ENCODE data around the gene DEFB131A.
"Not testable (repeated sequence)": the region's sequence is repeated elsewhere in the genome, so short reads cannot be mapped to it uniquely, and the experiment has no call there.

DEFB131A gene

DNA sequence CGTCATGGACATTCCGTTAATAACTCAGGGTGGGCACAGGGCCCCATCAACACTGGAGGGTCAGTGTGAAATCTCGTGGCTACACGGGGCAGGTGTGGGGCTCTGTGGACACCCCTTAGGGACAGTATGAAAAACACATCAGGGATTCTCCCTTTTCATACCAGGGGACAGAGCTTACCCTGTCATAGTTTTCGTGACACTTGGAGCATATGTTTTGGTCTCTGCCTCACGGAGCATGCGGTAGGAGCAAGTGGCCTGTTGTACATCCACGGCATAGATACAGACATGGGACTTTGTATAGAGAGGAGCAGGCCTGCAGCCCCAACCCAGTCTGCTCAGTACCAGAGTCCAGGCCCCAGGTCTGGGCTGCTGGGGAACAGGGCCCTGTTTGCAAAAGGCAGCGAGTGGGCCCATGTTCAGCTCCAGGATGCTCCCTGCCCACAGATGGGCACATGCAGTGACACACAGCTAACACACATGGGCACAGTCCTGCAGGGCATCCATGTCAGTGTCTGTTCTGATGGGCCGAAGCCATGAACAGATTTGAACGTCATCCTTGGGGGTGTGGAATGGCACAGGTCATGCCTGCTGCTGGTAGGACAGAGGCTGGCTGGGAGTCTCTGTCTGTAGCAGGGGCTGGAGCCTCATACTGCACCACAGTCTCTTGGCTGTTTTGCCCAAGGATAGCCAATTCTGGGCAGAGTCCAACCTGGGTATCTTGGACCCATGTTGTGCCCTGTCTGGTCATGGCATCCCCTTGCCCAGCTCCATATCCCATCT is 50.2 kb downstream of the DEFB131A start:
- not testable (repeated sequence) for DNase-seq (ENCODE audit: low spot score)

DNA sequence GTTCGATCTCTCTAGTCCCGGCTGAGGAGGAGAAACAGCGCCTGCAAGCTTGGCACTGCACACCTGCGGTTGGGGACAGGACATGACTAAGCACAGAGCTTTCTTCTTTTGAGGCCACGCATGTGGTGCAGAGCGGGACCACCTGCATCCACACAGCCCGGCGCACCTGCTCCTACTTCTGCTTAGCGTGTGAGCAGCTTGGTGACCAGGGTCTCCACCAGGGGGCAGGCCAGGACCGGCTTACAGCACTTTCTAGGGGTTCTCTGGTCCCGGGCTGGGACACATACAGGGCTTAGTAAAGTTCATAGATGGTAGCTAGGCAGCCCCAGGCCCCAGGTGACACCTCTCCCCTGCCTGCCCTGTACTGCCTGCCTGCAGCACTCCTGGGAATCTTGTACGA is 51.2 kb downstream of the DEFB131A start:
- peak; percentile 21 for DNase-seq (ENCODE audit: low spot score)

DNA sequence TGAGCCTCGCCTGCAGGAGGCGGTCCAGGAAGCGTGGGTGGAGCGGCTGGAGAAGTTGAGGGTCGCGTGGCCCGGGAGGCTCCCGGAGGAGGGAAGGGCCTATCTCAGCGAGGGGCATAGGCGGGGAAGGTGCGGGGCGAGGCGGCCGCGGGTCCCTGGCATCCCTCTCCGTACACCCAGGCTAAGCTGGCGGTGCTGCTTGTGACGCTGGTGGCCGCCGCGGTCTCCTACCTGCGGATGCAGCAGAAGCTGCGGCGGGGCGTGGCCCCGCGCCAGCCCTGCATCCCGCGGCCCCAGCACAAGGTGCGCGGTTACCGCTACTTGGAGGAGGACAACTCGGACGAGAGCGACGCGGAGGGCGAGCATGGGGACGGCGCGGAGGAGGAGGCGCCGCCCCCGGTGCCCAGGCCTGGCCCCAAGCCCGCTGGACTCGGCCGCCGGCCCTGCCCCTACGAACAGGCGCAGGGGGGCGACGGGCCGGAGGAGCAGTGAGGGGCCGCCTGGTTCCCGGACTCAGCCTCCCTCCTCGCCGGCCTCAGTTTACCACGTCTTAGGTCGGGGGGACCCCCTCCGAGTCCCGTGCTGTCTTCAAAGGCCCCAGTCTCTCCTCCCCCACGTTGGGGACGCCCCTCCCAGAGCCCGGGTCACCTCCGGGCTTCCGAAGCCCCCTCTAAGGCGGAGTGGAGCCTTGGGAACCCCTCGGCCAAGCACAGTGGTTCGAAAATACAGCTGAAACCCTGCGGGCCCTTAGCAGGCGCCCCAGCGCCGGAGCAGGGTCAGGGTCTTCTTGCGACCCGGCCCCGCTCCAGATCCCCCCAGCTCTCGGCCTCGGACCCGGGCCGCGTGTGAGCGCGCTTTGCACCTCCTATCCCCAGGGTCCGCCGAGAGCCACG is 53.6 kb downstream of the DEFB131A start:
- DNase-seq (ENCODE audit: low spot score) = not testable (repeated sequence)

DNA sequence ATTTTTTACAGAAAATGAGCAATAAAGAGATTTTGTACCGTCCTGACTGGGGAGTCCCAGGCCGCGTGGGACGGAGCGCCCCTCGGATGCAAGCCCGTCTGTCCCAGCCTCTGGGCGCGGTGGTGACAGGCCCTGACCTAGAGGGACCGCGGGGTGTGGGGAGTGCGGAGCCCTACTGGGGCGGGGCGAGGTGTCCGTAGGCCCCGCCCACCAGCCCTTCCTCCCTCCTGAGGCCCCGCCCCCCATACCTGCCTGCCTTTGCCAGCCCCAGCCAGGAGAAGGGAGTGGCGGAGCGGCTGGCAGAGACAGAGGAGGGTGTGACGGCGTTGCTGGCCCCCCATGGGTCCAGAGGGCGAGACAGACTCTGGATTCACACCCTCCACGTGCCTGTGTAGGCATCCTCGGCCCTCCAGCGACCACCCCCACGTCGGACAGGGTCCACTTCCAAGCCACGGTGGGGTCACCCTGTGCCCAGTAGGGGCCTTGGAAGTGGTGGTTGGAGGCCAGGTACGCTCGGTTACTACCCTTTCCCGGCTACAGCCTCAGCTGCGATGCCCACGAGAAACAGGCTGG is 54.3 kb downstream of the DEFB131A start:
- DNase-seq (ENCODE audit: low spot score) = not testable (repeated sequence)

DNA sequence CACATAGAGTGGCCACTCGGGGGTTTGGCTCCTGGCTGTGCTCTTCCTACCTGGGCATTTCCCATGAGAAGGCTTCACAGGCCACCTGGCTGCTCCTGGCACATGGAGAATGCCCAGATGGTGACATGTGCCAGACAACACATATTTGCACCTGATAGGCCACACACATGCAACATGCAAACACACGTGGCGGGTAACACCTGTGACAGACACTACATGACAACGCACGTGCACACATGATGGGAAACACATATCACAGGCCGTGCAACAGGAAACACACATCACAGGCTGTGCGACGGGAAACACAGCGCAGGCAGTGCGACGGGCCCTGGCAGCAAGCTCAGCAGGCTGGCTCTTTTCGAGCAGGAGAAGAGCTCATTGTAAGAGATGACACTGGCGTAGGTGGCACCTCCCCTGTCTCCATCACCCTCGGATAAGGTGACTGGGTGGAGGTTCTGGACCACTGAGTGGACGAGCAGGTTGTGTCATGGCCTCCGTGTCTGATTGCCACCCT is 55.8 kb downstream of the DEFB131A start:
- DNase-seq (ENCODE audit: low spot score) = not testable (repeated sequence)

All from pons (tissue), 1 donor.